Hematopoietic multipotent progenitor cell treated with erythropoietin and hydrocortisone succinate and interleukin-3 and kit ligand, for 15 days (in vitro differentiated cells): ENCODE measurements around the gene PEPD.

ENCODE experiments used
- DNase-seq: peaks from one replicate; pipeline ENCODE4 v3.0.0-alpha.2; 2015; ENCODE audit warnings: low spot score

PEPD gene

DNA sequence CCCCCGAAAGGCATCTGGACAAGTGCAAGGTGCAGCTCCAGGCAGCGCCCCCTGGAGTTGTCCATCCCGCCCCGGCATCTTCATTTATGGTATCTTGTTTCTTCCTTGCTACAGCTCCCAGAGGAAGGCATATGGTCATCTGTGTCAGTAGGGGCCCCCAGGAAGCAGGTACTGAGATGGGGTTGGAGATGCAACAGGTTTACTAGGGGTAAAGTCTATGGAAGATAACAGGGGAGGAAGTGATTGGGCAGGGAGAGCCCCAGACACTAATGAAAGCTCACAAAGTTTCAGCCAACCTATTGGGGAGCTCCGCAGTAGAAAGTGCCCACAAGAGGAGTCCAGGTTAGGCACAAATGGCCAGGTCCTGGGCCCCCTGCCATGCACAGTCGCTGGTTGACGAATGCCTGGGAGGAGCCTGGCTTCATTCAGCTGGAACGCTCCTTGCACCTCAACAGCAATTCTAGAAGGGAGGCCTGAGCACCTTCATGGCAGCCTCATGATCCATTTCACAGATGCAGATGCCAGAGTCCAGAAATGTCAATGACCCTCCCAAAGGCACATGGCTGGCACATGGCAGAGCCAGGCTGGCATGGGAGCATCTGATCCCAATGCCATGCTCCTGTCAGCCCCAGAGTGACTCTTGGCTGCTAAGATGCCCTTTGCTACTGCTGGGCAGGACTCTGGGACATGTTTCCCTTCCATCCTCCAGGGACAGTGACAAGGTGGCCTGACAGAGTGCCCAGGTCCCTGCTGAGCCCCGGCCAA, 23.8 kb upstream of the PEPD start:
- no peak for DNase-seq

DNA sequence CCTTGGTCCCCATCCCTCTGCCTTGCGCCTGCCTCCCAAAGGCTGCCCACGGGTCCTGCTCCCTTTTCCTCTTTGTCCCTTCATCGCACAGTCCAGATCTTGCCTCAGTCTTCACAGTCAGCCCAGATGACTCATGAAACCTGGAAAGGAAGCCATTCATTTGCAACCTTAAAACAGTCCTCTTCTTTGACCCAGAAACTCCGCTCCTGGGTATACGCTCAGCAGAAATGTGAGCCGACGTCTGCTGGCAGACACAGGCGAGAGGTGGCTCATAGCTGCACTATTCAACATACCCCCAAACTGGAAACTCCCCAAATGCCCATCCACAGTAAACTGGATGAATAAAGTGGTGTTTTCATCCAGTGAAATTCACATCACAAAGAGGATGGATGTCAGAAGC, 13.6 kb upstream of the PEPD start:
- no peak for DNase-seq

DNA sequence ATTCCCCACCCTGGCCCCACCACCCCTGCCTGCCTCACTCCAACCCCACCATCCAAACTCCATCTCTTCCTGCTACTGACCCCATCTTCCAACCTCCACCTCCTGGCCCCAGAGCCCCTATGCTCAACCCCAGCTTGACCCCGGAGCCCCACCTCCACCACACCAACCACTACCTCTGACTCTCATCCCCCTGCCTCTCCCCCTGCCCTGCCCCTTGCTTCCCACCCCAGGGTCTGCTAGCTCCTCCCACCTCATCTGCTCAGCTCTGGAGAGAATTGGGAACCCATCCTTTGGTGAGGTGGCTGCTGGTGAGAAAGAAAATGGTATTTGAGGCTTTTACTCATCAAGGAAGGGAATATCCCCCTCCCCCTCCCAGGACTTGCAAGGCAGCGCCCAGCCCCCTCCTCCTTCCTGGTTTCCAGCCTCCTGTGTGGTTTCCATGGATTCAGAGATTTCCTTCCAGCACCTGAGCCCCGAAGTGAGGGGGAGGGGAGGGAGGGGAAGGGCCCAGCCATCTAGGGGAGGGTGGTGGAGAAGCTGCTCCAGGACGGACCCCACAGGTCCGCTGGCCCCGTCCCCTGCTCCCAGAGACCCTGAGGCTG, 11.4 kb upstream of the PEPD start:
- no peak for DNase-seq

DNA sequence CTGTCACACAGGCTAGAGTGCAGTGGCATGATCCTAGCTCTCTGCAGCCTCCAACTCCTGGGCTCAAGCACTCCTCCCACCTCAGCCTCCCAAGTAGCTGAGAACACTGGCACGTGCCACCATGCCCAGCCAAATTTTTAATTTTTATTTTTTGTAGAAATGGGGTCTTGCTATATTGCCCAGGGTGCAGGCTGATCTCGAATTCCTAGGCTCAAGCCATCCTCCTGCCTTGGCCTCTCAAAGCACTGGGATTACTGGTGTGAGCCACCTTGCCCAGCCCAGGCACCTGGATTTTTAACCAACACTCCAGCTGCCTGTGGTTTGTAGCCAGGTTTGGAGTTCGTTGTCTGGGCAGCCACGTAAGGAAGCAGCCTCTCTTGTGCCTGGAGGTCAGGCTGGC, 9.3 kb upstream of the PEPD start:
- DNase-seq: no peak

DNA sequence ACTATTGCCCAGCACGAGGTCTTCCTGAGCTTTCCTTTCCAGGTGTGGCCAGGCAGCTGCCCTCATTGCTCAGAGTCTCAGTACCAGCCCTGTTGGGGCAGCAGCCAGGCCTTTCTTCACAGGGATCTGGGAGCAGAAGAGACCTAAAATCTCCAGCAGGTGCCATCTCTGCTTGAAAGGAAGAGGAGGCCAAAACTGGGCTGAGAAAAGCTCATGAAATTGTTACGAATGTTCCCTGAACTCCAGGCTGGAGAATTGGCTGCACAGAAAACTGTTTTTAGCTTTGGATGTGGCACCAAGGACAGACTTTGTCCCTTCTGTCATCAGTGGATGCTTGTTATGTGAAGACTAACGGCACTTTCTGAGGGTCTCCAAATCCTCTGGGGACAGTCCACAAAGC, 8.7 kb upstream of the PEPD start:
- DNase-seq: no peak

DNA sequence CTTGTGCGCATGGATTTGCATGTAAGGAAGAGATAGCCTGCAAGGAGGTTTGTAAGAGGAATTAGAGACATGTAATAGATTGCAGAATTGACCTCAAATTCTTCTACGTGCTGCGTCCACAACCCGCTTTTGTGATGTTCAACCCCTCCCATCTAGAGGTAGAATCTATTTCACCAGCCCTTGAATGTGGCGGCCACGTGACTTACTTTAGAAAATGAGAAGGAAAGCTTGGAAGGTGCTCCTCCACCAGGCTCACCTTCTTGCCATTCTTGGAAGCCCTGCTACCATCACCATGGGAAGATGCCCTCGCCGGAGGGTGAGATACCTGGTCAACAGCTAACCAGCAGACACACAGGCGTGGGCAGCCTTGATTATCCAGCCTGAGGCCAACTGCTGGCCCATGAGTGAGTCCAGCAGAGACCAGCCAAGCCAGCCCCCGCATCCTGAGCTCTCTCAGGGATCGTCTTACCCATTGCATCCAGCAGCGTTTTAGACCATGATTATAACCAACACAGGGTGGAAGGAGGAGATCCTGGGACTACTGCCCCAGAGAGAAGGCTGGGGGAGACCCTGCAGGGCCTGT, 7.6 kb upstream of the PEPD start:
- DNase-seq: no peak

DNA sequence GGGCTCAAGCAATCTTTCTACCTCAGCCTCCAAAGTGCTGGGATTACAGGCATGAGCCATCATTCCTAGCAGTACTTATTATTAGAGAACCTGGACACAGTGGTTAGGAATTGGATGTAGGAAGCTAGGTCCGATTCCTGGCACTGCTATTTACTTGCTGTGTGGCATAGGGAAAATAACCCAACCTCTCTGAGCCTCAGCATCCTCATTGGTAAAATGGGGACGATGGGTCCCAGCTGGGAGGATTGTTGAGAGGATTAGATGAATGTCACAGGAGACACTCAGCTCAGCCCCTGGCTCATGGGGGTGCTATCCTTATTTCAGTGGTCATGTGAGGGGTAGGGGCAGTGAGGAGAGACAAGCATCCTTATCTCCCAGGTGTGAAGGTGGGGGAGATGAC, 6.8 kb upstream of the PEPD start:
- no peak for DNase-seq

DNA sequence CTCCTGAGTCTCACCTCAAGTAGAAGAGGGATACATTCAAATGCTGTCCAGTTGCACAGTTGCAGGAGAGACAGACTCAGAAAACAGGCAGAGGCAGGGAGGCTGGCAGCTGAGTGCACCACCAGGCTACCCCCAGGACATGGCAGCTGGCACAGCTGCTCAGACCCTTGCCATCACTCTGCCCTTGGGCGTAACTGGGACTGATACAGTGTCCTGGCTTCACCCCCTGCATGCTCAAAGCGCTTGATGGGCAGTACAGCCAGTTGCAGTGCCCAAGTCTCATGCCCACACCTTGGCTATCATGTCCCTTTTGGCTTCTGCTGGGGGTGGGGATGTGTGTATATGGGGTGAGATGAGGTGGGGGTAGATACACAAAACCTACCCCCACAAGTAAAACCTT, 5.5 kb upstream of the PEPD start:
- no peak for DNase-seq

DNA sequence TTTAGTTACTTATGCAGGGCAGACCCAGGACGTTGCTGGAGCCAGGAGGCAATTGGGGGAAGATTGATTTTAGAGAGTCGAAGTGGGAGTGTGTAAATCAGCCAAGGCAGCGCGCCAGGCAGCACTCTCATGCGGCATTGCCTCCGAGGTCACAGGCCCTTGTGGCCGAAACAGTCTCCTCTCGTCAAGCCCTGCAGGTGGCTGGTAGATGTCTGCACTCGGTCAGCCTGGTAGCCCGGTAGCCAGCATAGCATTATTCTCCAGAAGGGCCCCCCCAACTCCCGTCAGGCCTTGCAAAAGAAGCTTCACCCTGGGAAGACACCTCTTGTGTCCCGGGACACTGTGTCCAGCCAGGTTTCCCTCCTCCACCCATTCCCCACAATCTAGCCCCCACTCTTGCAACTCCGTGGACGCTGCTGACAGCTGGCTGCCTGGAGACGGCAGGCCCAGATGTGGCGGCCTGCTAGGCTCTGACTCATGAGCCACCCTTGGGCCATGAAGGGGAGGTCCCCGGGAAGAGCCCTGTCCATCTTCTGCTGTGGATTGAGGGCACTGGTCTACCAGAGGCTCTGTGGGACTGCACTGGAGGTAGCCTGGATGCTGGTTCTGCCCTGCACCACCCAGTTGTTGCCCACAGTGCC, 2.6 kb upstream of the PEPD start:
- no peak for DNase-seq

DNA sequence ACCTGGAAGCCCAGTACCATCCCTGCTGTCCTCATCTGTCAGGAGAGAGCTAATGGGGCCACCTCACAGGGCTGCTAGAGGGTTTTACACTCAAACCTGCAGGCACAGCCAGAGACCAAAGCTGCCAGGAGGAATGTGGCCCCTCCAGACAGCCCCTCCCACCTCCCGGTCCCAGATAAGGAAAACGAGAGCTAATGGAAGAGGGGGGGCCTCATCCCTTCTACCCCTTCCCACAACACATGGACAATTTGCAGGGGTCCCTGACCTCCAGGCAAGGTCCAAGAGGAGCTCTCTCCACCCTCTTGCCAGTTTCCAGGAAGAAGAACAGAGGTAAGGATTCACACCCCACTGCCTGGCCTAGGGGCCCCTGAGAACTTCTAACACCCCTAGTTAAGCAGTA, 1.6 kb upstream of the PEPD start:
- DNase-seq: no peak

DNA sequence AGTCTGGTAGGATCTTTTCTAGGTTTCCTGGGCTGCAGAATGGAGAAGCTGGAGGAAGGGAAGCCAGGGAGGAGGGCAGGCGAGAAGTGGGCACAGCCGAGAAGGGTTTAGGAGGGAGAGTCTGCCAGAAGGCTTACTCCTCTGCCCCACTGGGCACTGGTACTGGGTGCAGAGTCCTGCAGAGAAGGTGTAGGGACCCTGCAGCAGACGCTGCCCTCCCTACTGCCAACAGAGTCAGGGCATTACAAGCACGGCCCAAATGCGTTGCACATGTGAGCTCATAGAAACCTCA, 726 bp upstream of the PEPD start:
- DNase-seq: no peak

DNA sequence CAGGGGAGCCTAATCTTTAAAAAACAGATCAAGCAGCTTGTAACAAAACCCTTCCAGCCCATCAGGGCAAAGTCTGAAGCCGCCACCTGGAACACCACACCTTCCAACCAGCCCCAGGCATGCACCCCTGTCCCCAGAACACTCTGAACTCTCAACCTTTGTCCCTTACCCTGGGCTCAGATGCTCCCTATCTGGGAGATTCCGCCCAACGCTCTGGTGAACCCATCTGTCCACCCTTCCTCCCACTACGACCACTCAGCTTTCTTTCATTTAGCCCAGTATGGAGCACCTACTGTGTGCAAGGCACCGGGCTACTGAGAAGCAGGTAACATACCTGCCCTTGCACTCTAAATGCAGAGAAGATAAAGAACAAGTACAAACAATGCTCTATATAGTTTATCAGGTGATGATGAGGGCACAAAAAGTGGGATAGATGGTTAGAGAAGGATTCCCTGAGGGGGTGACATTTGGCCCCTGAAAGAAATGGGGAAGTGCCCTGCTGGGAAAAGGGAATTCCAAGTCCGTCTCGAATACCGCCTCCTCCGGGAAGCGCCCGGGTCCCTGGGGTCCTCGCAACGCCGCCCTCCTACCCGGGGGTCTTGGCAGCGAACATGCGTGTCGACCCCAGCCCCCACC, 629 bp downstream of the PEPD start:
- DNase-seq: no peak

DNA sequence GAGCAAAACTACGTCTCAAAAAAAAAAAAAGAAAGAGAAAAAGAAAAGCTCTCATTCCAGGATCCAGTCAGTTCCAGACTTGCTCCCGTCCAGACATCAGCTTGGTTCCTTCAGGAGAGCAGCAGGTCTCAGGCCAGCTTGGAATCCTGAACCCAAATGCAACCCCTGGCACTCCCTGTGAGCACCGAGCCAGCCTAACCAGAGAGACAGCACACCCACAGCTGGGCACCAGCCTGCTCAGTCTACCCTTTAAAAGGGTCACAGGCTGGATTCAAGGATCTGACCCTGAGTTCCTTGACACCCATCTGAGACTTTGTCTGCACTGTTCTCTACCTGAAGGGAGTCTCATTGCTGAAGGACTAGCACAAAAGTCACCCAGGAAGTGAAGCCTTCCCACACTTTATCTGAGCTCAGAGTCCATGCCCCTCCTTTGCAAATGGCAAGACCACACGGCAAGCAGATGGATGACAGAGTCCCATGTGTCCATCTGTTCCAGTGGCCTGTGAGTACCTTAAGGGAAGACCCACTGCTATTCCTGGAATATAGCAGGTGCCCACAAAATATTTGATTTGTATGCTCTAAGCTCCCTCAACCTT, 1.4 kb downstream of the PEPD start:
- no peak for DNase-seq

DNA sequence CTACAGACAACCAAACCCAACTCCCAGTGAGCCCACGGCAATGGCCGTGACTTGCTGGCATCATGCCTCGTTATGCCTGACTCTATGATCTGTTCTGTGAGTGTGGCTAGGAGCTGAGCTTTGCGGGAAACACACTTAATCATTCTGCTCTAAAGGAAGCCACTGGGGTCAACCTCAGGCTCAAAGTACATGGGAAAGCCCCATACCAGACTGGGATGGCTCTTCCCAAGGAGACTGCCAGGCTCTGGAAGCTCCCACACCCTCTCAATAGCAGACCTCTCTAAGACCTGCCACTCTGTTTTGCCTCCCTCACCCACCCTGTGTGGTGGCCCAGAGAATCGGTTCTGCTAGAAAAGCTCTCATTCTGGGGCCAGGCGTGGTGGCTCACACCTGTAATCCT, 2.2 kb downstream of the PEPD start:
- no peak for DNase-seq

DNA sequence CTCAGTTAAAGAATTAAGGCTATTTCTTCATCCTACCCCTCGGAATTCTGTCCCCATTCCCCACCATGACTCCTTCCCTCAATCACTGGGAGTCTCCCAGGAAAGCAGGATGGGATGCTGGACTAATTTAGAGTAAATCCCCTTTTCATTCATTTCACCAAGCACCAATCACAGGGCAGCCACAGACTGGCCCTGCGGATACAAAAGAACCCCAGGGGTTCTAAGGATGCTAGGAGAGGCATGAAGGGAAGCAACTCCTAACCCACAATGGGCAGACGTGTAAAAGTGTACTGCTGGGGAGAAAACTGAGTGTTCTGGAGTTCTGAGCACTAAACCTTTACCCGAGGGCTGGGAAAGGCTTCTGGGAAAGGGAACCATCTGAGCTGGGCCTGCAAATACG, 3.0 kb downstream of the PEPD start:
- no peak for DNase-seq

DNA sequence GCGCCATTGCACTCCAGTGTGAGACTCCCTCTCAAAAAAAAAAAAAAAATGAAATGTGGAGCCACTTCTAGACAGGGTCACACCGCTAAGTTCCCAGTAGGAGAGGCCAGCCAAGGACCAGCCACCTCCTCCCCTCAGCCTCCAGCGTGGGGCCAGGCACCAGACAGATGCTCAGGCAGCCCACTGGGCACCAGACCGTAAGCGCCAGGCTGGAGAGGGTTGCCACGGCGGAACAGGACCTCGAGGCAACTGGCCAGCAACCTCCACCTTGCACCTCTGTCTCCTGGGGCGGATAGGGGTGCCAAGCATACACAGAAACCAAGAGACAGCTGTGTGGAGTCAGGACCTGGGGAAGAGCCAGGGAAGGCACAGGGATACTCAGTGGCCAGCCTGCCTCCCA, 3.7 kb downstream of the PEPD start:
- no peak for DNase-seq

DNA sequence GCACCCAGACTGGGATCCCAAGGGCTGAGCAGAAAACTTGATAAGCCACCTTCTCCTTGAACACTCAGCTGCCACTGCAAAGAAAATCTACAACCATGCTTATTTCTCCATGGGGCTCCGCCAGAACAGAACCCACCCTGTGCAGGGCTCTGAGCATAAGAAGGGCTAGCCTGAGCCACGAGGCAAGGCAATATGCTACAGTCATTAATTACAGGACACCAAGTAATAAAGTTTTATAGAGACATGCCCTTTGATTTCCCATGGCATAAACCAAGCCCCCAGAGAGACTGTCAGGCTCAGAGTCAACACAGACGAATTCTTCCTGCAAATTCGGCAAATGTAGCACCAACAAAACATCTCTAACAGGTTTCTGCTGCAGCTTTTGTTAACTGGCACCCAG, 5.7 kb downstream of the PEPD start:
- DNase-seq: no peak

DNA sequence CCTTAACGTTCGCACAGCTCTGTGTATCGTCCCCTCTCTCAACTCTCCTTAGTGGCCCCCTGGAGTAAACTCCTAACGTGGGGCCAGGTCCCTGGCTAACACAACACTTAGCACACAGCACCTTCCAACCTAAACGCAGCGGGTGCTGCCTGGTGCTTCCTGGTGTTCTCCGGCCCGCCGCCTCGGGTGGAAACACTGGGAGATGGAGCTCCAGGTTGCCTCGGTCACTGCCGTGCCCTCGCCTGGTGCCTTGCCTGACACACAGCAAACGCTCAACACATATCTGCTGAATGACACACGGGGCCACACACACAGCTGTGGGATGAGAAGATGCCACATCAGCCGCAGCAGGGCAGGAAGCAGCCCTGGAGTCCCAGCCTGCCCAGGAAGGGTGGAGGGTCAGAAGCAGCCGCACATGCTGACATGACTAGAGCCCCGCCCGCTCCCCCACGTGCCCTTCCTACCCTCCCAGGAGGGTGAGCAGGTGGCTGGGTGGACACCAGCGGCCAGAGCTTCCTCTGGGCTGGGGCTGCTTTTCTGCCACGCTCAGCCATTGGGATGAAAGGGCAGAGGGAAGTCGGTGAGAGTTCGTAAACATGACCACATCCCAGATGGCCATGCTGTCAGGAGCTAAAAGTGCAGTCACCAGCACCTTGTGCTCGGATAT, 6.6 kb downstream of the PEPD start:
- DNase-seq: no peak

DNA sequence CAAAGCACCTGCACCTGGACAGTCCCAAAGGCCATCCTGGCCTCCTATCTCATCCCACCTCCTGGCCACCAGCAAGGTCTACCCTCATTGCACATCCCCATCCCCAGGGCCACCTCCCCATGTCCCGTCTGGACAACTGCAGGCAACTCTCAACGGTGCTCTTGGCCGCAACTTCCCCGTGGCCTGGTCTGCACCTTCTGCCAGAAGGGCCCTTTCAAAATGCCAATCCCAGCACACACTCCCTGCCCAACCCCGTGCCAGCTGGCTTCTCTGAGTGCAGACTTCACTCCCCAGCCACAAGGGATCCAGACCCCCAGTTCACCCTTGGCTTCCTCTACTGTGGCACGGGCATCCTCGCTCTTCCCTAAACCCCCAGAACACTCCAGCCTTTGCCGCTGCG, 8.2 kb downstream of the PEPD start:
- DNase-seq: no peak

DNA sequence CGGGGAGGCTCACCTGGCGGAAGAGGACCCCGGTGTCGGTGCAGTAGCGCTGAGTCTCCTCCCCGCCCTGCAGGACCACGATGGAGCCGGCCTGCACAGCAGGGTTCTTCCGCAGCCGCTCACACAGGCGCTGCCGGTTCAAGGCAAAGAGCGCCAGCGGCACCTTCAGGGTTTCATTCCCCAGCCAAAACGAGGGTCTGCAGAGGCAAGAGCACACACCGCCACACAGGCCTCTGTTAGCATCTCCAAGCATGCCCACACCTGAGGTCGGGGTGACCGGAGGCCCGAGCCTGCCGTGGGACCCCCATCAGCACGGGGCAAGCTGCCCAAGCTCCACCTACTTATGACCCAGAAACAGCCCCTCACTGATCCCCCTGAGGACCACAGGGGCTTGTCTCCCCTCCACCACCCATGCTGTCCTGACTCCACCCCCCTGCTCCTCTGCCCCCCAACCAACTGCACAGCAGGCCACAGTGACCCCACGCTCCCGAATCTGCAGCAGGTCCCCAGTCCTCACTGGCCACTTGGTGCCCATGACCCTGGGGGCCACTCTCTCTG, 8.9 kb downstream of the PEPD start:
- no peak for DNase-seq

DNA sequence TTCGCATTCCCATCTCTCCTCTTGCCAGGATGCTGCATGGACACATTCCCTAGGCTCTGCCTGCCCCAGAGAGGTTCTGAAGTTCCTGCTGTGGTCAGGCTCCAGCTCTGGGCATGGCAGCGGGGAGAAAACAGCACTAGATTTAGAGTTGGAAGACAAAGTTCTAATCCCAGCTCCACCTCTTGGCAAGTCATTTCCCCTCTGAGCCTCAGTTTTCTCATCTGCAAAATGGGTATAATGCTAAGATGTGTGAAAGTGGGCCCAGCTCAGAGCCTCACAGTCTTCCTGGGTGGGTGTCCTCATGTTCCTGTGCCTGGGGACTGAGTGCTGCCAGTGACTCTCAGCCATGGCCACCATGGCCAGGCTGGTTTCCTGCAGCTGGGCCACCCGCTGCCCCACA, 9.6 kb downstream of the PEPD start:
- no peak for DNase-seq

DNA sequence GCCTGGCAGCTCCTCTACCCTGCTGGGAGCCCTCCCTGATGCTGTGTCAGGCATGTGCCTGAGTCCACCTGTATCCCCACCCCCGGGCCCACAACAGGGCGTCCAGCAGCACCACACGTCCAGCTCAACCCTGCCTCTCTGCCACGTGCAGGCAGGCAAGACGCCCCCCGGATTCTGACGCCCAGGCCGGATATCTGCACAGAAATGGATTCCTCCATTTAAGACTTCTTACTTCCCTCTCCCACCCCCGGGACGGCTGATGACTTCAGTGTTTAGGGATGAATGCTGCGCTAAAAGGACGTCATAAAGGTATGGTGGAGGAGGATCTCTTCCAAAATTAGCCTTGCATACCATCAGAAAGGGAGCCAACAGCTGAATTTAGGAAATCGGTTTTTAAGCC, 10.2 kb downstream of the PEPD start:
- DNase-seq: no peak
